Endometrial microvascular endothelial cells (primary cell): ENCODE results near the gene NOL4L. TPM values are rescaled to one million over a fixed set of nuclear protein-coding genes. Genes with fewer than 3 reads are reported as not detected.

Source experiments
- in situ Hi-C: cut with HindIII; loops from 2 replicates; pipeline ENCODE4 v1.10.0; 2017; ENCODE audit warnings: low sequenced_read_pairs, low pct_unique_long_range_greater_than_20kb; ENCODE audit errors: inconsistent ontology term
- total RNA-seq: library from RNA; depleted of rRNA; stranded (reverse); fragments of >200 nt; gene quantifications from one replicate; pipeline ENCODE4 v1.2.3, GENCODE V29; 2015; ENCODE audit errors: inconsistent ontology term

NOL4L gene
- total RNA-seq, 1 donor from 2014 or later, result 25.6 TPM

DNA sequence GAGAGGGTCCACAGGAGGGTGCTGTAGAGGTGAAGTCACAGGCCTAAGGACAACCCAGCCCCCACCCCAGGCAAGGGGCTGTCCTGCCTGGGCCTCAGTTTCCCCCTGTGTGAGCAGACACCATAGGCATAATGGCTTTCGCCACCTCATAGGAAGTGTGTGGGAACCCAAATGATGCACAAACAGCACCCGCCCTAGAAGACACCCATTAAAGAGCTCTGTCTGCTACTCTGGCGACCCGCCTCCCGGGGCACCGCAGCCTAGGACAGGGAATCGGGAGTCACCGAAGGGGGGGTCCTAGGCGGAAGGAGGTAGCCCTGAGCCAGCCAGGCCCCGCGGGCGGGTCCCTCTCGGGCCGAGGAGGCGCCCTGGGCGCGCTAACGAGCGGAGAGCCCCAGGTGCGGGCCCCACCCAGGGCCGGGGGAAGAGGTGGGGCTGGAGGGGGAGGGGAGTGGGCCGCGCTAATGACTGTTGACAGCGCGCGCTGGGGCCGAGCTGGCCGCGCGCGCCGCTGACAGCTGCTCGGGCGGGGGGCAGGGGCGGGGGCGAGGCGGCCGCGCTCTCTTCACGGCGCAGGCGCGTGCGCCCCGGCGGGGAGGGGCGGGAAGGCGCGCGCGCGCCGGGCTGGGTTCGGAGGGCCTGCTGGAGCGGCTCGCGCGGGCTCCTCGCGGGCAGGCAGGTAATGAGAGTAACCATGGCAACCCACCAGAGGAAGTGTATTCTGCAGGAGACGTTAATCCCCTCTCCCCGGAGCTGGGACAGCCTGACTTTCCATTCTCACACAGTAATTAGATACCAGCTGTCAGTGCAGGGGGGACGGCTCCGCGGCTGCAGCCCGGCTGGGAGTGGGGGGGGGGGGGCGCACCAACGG lies 48.9 kb downstream of the NOL4L start:
- in situ Hi-C loops, result no loop called here

DNA sequence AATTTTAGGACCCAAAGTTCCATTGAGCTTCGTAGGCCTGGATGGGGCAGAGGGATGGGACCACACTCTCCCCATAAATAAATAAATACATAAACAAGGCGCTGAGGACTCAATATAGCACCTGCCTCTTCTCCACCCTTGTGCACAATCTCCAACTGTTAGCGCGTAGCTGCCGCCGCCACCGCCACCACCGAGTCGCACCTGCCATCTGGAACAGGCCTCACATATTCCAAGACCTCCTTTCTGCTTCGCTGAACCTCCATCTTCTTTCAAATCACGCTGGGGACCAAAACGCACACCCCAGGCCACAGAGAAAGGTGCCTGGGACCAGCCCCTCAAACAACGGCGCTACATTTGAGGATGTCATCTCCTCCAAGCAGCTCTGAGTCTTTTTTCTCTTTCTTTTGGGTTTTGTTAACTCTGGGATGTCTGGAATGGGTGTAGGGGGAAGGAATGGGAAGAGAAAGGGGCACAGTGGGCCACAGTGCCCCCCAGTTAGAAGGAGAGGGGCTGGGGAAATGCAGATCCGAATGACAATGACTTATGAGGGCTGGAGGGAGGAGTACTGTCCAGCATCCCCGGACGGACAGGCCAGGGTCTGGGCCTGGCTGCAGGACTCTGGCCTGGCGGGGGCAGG lies 49.7 kb downstream of the NOL4L start:
- in situ Hi-C loops, result no loop called here

DNA sequence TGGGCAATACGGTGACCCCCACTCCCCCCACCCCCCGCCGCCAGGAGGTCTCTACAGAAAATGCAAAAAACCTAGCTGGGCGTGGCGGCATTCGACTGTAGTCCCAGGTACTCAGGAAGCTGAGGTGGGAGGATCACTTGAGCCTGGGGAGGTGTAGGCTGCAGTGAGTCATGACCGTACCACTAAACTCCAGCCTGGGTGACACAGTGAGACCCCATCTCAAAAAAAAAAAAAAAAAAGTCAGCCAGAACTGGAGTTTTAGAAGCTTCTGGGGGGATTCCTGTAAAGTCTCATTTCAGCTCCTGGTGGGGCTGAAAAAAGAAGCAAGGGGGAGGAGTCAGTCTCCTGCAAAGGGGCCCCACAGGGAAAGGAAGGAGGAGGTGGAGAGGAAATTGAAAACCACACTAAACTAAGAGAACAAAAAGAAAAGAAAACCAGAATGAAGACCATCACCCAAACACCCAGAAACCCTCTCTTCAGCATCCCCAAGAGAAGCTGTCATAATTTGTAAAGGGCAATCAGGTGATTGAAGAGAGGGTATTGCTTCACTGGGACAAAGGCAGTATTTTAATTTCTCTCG lies 50.4 kb downstream of the NOL4L start:
- in situ Hi-C loops, result no loop called here

GRCh38 chr20:32533732-32534131 lies 51.4 kb downstream of the NOL4L start:
- in situ Hi-C loops, result no loop called here

DNA sequence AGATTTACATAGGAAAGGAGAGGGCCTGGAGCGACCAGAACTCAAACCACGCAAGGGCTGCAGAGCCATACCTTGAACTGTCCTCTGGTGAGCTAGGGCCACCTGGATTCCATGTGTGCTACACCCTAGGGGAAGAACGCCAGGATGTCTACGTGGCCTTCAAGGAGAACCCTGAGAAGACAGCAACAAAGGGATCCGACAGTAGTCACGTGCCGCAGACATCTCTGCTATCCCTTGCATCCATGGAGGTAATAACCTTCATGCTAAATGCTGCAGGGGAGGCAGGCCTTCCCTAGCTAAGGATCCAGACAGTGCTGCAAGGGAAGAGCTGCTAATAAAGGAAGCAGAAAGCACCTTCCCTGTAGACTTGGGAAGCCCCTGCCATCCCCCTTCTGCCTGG lies 52.9 kb downstream of the NOL4L start:
- in situ Hi-C loops, result no loop called here

DNA sequence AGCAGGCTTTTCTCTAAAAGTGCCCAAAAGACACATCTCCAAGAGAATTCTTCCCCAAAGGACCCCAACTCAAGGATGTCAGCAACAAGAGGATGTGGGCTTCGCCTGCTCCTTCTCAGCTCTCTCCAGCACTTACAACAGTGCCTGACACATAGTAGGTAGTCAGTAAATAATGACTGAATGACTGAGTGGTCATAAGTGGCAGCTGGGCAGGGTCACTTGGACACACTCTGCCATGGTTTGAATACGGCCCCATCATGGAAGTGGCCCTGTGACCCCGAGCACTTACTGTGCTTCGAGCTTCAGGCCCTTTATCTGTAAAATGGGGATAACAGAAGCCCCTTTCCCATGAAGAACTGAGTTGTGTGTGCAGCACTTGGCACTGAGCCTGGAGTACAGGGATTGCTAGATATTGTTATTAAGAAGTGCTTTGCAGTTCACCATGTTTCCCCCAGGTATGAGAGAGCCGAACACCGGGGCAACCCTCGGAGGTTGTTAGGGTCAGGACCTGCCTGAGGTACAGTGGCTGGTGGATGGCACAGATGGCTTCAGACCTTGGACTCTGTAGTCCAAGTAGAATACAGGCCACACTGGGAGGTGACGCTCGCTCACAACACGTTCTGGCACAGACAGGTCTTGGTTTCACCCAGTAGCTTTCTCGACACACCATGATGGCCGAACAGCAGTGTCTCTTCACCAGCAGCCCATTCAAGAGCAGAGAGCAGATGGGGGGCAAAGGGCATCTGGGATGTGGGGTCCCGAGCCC lies 56.0 kb downstream of the NOL4L start:
- in situ Hi-C loops, result no loop called here

DNA sequence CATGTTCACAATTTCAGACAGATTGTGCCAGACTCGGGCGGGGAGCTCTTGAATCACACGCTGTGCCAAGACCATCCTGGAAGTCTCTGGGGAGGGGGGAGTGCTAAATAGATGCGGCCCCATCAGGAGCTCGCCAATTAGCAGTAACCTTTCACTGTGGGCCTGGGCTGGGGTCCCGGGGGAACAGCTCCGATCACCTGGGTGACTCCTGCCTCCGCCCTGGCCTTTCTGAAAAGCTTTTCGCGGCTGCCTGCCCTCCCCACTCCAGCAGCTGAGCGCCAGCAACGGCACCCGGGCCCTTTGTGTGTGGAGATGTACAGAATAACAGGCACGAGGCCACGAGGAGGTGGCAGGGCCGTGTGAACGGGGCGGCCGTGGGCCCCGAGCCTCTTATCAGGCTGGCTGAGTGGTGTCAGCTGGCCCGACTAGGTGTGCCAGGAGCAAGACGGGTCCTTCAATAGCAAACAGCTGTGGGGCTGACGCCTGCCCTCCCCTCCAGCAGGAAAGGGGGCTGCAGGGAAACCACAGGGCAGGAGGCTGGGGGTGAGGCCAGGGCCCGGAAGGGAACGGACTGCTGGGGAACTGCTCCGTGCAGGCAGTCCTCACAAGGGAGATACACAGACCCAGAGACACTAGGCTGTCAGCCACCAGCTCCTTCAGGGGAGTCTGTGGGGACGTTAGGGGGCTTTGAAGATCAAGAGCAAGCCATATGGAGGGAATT lies 56.8 kb downstream of the NOL4L start:
- in situ Hi-C loops, result no loop called here

- in situ Hi-C loops, result no loop called here
These were observed 57.6 kb downstream of the NOL4L start for GRCh38 chr20:32527447-32528055.

DNA sequence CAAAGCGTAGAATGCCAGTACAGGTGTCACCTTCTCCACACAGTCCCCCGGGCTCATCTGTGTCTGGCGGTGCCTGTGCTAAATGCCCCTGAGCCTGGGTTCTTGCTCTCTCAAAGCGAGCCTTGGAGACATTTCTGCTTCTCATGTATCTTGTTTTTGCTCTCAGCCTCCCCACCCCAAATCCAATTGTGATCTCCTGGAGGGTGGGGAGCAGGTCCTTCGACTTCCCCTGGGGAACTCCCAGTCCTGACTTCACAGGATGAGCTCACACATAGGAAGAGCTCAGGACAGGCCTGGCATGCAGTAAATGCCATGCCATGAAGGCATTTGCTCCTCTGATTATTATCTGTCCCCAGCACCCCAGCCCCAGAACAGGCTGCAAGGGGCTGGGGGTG lies 58.1 kb downstream of the NOL4L start:
- in situ Hi-C loops, result no loop called here

DNA sequence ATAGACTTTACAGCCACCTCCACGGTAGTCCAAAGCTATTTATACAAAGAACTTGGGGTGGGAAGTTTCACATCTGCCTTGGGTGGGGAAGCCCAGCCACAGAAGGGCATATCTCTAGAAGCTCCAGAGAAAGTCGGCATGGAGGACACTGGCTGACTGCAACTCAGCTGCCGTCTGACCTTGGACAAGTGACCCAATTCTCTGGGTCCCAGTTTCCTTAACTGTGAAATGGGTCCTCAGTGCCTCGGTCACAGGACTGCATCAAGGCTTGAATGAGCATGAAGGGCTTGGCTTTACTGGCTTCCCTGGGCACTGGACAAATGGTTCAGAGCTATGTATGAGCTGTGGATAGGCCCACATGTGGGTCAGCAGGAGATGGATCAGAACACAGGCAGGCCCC lies 58.6 kb downstream of the NOL4L start:
- in situ Hi-C loops, result no loop called here

DNA sequence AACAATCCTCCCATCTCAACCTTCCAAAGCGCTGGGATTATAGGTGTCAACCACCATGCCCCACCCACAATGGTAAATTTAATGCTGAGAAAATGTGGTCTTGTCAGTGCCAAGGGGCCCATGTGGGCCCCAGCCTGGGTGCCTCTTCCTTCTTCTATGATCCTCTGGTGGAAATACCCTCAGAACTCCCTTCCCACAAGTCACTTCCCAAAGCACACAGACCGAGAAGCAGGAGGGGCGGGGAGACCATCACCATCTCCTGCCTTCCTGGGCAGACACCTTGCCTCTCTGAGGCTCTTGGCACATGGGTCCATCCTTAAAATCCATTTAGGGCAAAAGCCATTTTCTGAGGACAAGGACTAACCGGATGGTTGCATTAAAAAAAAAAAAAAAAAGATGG lies 59.0 kb downstream of the NOL4L start:
- in situ Hi-C loops, result no loop called here

DNA sequence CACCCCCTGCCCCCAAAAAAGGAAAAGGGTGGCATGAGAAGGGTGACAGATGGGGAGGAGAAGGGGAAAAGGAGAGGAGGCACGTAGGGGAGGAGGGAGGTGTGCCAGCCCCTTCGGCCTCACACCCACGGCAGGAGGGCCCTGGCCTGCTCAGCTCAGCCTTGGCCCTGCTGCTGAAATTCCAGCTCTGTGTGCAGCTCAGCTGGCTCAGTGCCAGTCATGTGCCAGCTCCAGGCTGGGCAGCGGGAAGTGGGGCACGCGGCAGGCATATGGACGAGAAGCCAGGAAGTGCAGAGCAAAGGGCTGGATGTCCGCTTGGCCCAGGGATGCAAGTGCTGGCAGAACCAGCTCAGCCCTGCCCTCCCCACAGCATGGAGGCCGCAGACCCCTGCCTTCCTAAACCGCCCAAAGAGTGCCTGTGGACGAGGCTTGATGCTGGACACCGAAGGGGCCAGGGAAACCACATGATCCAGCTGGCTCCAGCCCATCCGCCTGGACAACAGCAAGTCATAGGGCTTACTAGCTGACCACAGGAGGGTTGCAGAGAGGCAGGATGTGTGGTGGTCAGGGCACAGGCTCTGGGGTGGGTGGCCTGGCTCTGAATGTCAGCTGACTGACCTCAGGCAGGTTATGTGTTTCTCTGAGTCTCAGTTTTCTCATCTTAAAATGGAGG lies 60.2 kb downstream of the NOL4L start:
- in situ Hi-C loops, result no loop called here

DNA sequence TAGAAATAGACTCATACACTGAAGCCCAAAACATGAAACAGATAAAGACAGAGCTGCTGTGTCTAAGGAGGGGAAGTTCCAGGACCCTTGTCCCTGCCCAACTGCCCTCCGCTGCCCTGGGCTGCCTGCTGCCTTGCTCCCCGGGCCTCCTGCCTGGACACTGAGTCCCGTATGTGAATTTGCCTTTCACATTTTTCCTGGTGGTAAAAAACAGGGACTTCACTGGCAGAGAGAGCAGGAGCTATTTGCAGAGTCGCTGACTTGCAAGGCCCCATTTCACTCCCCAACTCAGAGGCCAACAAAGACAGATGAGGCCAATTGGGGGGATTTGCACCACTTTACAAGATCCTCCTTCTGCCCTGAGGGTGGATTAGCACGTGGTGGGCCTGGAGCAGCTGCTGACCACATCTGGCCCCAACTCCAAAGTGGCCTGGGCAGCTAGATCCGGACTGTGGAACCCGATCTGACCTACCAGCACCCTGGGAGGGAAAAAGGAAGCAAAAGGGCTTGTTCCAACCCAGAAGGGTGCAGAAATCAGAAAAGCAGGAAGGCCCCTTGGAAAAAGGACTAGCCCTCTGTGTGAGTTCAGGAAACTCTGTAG lies 61.4 kb downstream of the NOL4L start:
- in situ Hi-C loops, result no loop called here

- in situ Hi-C loops, result no loop called here
These were observed 62.1 kb downstream of the NOL4L start for GRCh38 chr20:32522776-32523612.

DNA sequence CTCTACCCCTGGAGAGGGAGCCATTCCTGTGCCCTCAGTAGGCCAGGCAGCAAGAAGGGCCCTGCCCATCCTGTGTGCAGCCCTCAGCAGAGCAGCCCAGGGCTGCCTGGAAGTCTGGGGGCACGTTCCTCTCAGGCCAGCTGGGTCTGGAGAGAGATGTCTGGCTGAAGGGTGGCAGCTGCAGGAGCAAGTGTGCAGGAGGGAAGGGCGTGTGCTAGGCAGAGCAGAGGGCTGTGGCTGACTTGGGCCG lies 62.7 kb downstream of the NOL4L start:
- in situ Hi-C loops, result no loop called here

- in situ Hi-C loops, result no loop called here
These were observed 63.2 kb downstream of the NOL4L start for GRCh38 chr20:32521780-32522525.

DNA sequence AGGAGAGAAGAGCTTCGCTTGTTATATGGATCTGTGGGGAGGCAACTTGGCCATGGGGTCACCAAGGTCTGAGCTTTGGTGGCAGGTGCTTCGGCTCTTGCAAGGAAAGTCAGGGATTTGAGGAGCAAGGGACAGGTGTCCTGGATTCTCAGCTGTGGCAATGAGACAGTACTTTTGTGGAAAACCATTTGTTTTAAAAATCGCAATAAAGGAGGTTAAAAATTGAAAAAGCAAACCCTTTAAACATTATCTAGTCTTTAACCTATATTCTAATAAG lies 64.3 kb downstream of the NOL4L start:
- in situ Hi-C loops, result no loop called here
